Gastrocnemius medialis (tissue), 4 donors: ENCODE measurements around the gene PEX5L.

Experiments
- CTCF ChIP-seq, 5 experiments: fragments of 450-650 bp in 3 of 5; fragments of 200-600 bp in 2 of 5; sonication (generic) in 2 of 5; IDR thresholded peaks in 4 of 5; conservative IDR thresholded peaks in 1 of 5; 1 replicate in 4 of 5; 2 replicates in 1 of 5; pipeline ENCODE4 v1.5.1; 2016 to 2019; ENCODE audit warnings: antibody characterized with exemption in 5 of 5, mild to moderate bottlenecking in 3 of 5, moderate library complexity in 3 of 5
- POLR2A ChIP-seq, 2 donors: fragments of 450-650 bp; IDR thresholded peaks; one replicate each; pipeline ENCODE4 v1.6.1; 2017; ENCODE audit warnings: antibody characterized with exemption in 2 of 2, mild to moderate bottlenecking in 2 of 2, moderate library complexity in 2 of 2

- TF ChIP-seq POLR2A (IDR thresholded peaks at IDR 0.05) (no peak), CTCF (IDR thresholded peaks at IDR 0.05 in 4 of 5, conservative IDR thresholded peaks at IDR 0.05 in 1 of 5) (no peak)
Observed at GRCh38 chr3:179840985-179841384, 195.8 kb downstream of the PEX5L start.
